HG03095 (cell line): ENCODE measurements around the gene CERS5.
"Not testable (repeated sequence)": the region's sequence is repeated elsewhere in the genome, so short reads cannot be mapped to it uniquely, and the experiment has no call there.

ENCODE experiments used
- ATAC-seq: cut with Tn5 transposase; IDR thresholded peaks from one replicate; pipeline ENCODE4 v1.9.1; 2021; ENCODE audit warnings: moderate library complexity; ENCODE audit not compliant: unreplicated experiment

The CERS5 gene

GRCh38 chr12:50104417-50105366, 62.5 kb downstream of the CERS5 start:
- no peak for ATAC-seq

GRCh38 chr12:50103767-50104321, 63.3 kb downstream of the CERS5 start, which contains the start of gene GPD1:
TSS of gene GPD1 (plus strand) at chr12:50104008. CDS start at chr12:50104051, 43 bp downstream.
- no peak for ATAC-seq

GRCh38 chr12:50103351-50103750, 63.8 kb downstream of the CERS5 start:
- ATAC-seq, result no peak

- ATAC-seq, result no peak
Observed at GRCh38 chr12:50102646-50103309, 64.4 kb downstream of the CERS5 start.

- no peak for ATAC-seq
Observed at GRCh38 chr12:50102131-50102531, 65.0 kb downstream of the CERS5 start.

- no peak for ATAC-seq
Observed at GRCh38 chr12:50101663-50102062, 65.5 kb downstream of the CERS5 start.

GRCh38 chr12:50100561-50100960, 66.6 kb downstream of the CERS5 start:
- ATAC-seq, result no peak

GRCh38 chr12:50099302-50100008, 67.7 kb downstream of the CERS5 start:
- no peak for ATAC-seq

GRCh38 chr12:50097952-50098351, 69.2 kb downstream of the CERS5 start:
- ATAC-seq, result no peak

GRCh38 chr12:50090391-50090790, 76.8 kb downstream of the CERS5 start:
- no peak for ATAC-seq

- no peak for ATAC-seq
Observed at GRCh38 chr12:50089730-50090129, 77.4 kb downstream of the CERS5 start.

- no peak for ATAC-seq
Observed at GRCh38 chr12:50088577-50089335, 78.4 kb downstream of the CERS5 start.

GRCh38 chr12:50087995-50088394, 79.2 kb downstream of the CERS5 start:
- ATAC-seq, result no peak

GRCh38 chr12:50087151-50087550, 80.0 kb downstream of the CERS5 start:
- no peak for ATAC-seq

- no peak for ATAC-seq
Observed at GRCh38 chr12:50086148-50086547, 81.0 kb downstream of the CERS5 start.

GRCh38 chr12:50085615-50086072, 81.5 kb downstream of the CERS5 start:
- no peak for ATAC-seq

- peak; percentile 85 for ATAC-seq
Observed at GRCh38 chr12:50084775-50085614, 82.2 kb downstream of the CERS5 start, which contains the start of gene SMARCD1. TSS of gene SMARCD1 (plus strand) at chr12:50085342. CDS start at chr12:50085370, 28 bp downstream.

GRCh38 chr12:50084409-50084774, 82.8 kb downstream of the CERS5 start:
- ATAC-seq, result not testable (repeated sequence)

- ATAC-seq, result no peak
Observed at GRCh38 chr12:50083301-50083700, 83.9 kb downstream of the CERS5 start.
